K562 treated with DMSO at 1 percent for 24 hours (cell line): Measurements from ENCODE around the gene IER5. TPM values are rescaled to one million over a fixed set of nuclear protein-coding genes. Genes with fewer than 3 reads are reported as not detected.

Source experiments
- total RNA-seq: library from RNA; unstranded; fragments of 300-600 nt; gene quantifications from 2 replicates; pipeline ENCODE4 v1.2.3, GENCODE V29; 2022; ENCODE audit warnings: low read depth; ENCODE audit not compliant: insufficient read depth

The IER5 gene
- 121 and 123 TPM in 2 replicates for total RNA-seq

DNA sequence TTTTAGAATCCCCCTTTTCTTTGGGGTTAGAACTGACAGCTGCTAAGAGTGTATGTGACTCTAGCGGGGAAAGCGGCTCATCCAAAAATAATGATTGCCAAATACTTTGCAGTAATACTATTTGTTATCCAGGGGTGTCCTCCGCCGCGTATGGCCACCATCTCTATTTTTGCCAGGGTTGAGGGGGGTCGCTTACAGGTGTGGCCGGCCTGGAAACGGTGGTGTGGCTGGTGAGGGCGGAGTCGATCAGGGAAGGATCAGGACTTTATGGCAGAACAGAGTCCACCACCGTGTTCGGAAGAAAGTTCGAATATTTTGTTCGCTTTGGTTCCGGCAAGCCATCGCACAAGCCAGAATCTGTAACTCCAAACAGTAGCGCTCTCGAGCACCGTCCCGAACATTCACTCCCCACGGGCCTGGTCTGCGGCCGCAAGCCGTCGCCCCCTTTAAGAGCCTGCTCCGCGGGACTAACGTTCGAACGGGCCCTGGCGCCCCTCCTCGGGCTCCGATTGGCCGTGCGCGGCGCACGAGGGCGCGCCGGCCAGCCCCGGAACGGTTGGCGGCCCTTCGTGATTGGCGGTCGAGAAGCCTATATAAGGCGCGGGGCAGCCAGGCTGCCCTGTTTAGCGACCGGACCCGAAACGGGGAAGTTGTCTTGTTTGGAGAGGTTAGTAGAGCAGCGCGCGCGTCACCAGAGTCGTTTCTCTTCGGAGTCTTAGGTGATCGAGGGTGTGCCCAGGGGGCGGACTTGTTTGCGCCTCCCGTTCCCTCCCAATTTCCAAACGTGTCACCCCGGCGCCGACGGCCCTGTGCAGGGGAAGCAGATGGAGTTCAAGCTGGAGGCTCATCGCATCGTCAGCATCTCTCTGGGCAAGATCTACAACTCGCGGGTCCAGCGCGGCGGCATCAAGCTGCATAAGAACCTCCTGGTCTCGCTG, at the start of gene IER5:
Gene IER5, plus strand, starts transcription at position 622 of the 938 bp plus-strand sequence. Its CDS starts 203 bp downstream, at position 825.

Other genes with a start within 250 kb of the IER5 start
- gene KIAA1614, start 175.8 kb upstream of the IER5 start, total RNA-seq = 0.54 and 0.80 TPM in 2 replicates
- 8.6 and 9.7 TPM in 2 replicates for gene STX6, start 65.8 kb upstream of the IER5 start, total RNA-seq
- 16.8 and 18.4 TPM in 2 replicates for gene MR1, start 54.7 kb upstream of the IER5 start, total RNA-seq